Chondrocyte (in vitro differentiated cells): ENCODE data around the gene SPATA31A7. TPM values are rescaled to one million over a fixed set of nuclear protein-coding genes. Genes with fewer than 3 reads are reported as not detected.
"Not testable (repeated sequence)": the region's sequence is repeated elsewhere in the genome, so short reads cannot be mapped to it uniquely, and the experiment has no call there.

Experiments used
- DNase-seq: peaks from one replicate; pipeline ENCODE4 v3.0.0; 2021; ENCODE audit warnings: mixed read lengths, low spot score
- H3K27ac Mint-ChIP-seq: one replicate; pipeline ENCODE4 v1.8.0; 2021; ENCODE audit warnings: mild to moderate bottlenecking, moderate library complexity, mixed read lengths; ENCODE audit not compliant: unreplicated experiment
- H3K27me3 Mint-ChIP-seq: 2 replicates; pipeline ENCODE4 v1.8.0; 2021; ENCODE audit warnings: low read depth, mixed read lengths
- H3K36me3 Mint-ChIP-seq: 2 replicates; pipeline ENCODE4 v1.8.0; 2021; ENCODE audit warnings: low read depth, mixed read lengths
- H3K4me1 Mint-ChIP-seq: 2 replicates; pipeline ENCODE4 v1.8.0; 2021; ENCODE audit warnings: low read depth, mild to moderate bottlenecking, mixed read lengths
- H3K4me3 Mint-ChIP-seq: one replicate; pipeline ENCODE4 v1.8.0; 2021; ENCODE audit warnings: mild to moderate bottlenecking, moderate library complexity, mixed read lengths; ENCODE audit not compliant: unreplicated experiment
- H3K9me3 Mint-ChIP-seq: 2 replicates; pipeline ENCODE4 v1.8.0; 2021; ENCODE audit warnings: low read depth, mixed read lengths
- long read RNA-seq: library from polyadenylated mRNA; stranded (forward); transcript quantifications from one replicate; pipeline ENCODE4 v2.0.0, GENCODE V29; 2021
- total RNA-seq: library from RNA; stranded (reverse); gene quantifications from 3 replicates; pipeline ENCODE4 v1.2.1, GENCODE V29; 2021

The SPATA31A7 gene
- not detected in 3 replicates for total RNA-seq
- long read RNA-seq: 0 reads

DNA sequence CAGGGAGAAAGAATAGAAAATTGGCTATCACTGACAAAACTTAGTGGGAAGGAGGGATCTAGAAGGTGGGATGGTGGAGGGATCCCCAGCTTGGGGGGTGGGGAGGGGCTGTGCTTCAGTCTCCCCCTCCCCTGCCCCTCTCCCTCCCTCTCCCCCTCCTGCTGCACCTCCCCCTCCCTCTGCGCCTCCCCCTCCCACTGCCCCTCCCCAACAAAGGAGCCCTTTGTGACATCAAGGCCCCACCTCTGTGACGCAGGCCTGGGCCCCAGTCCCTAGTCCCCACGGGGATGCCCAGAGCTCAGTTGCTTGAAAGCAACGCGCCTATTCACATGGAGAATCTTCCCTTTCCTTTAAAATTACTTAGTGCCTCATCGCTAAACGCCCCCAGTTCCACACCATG lies at the start of gene SPATA31A7:
TSS of gene SPATA31A7 (plus strand) at position 301 of the 400 bp plus-strand sequence. CDS start at position 330, 29 bp downstream.
- H3K9me3 Mint-ChIP-seq, DNase-seq, H3K36me3 Mint-ChIP-seq, H3K27ac Mint-ChIP-seq, H3K4me3 Mint-ChIP-seq, H3K27me3 Mint-ChIP-seq, H3K4me1 Mint-ChIP-seq: not testable (repeated sequence)

DNA sequence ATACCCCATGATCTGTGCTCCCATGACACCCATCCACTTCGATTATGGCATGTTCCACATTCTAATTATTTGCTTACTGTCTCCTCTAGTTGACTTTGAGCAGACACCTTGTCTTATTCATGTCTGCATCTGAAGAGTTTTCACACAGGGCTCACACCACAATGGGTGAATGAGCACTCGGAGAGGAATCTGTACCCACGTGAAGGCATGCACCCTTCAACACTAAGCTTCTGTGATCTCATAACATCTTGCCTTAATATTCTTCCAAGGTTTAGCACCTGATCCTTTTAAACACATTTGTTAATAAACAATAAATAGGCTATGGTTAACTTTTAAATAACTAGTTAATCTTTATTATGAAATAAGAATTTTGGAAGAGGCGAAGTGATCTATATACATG lies 36.6 kb downstream of the SPATA31A7 start:
- not testable (repeated sequence) for H3K9me3 Mint-ChIP-seq, DNase-seq, H3K4me1 Mint-ChIP-seq, H3K4me3 Mint-ChIP-seq, H3K27me3 Mint-ChIP-seq, H3K36me3 Mint-ChIP-seq, H3K27ac Mint-ChIP-seq
